Measurements from ENCODE around the gene PRDM15. TPM values are rescaled to one million over a fixed set of nuclear protein-coding genes. Genes with fewer than 3 reads are reported as not detected.

Gene PRDM15
- total RNA-seq, 4 donors from 2014 or later = 6.4 to 88.4 (median 21.1) TPM

- Histone ChIP-seq H3K9me3 (no peaks in the 10 kb centered on the region), H3K4me3 (no peak overlapping the region), H3K27me3 (no peaks in the 10 kb centered on the region), H3K36me3 (peaks cover 0 to 4% (median under 1%) of the 10 kb centered on the region in 4 donors), H3K4me1 (peaks cover 0 to 6% (median 0%) of the 10 kb centered on the region in 4 donors), H3K27ac (no peak overlapping the region)
- 92 to 97% methylated on average over 6 to 17 of the region's 17 CpGs for WGBS, 2 donors (ENCODE audit: low coverage in 1 of 2)
- in situ Hi-C loops (cut with MboI; ENCODE audit: low pct_ligation_motif_present in 1 of 4, low pct_unique_long_range_greater_than_20kb in 1 of 4, low sequenced_read_pairs in 3 of 4) (loop anchor here in 1 of 4 donors (25.0 kb wide), 1 partner anchor 250 kb away; no protein-coding TSS in a partner anchor), intact Hi-C loops (cut with DNase I; ENCODE audit: low total_unique reads) (no loop called here)
- TF ChIP-seq POLR2AphosphoS5 (IDR thresholded peaks at IDR 0.05) (no peak), CTCF (IDR thresholded peaks at IDR 0.05) (no peak), POLR2A (IDR thresholded peaks at IDR 0.05) (no peak), EP300 (IDR thresholded peaks at IDR 0.05; ENCODE audit: low read depth) (no peak)
- no peak for DNase-seq
These were observed 17.2 kb downstream of the PRDM15 start for GRCh38 chr21:41861987-41862386.

DNA sequence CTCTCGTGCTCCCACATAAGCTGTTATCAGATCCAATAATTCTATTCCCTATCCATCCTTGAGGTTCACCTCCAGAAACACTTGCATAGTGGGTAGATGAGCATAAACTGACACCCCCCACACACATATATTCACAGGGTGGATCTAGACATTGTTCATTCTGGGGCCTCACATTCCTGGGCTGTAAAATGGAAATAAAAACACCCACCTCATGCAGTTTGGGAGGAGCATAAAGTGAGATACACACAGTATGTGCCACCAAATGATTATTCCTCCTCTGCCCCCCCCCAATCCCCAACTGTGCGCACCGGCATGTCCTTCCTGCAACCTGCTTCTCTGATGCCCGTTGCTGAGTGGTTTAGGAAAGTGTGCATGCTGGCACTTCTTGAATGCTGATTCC is 17.9 kb downstream of the PRDM15 start:
- in situ Hi-C loops (cut with MboI; ENCODE audit: low pct_ligation_motif_present in 1 of 4, low pct_unique_long_range_greater_than_20kb in 1 of 4, low sequenced_read_pairs in 3 of 4) (loop anchor here in 1 of 4 donors (25.0 kb wide), 1 partner anchor 251 kb away; no protein-coding TSS in a partner anchor), intact Hi-C loops (cut with DNase I; ENCODE audit: low total_unique reads) (no loop called here)
- H3K9me3 ChIP-seq = no peaks in the 10 kb centered on the region
- H3K27me3 ChIP-seq = no peaks in the 10 kb centered on the region
- H3K36me3 ChIP-seq = peaks cover 0 to 8% (median 2%) of the 10 kb centered on the region in 4 donors
- H3K4me3 ChIP-seq = no peak overlapping the region
- 90% methylated on average over 4 of the region's 4 CpGs; no CpG with 5 or more reads in 1 of the 2 donors for WGBS, 2 donors (ENCODE audit: low coverage in 1 of 2)
- peaks cover 0 to 6% (median 0%) of the 10 kb centered on the region in 4 donors for H3K4me1 ChIP-seq
- no peak for TF ChIP-seq POLR2AphosphoS5 (IDR thresholded peaks at IDR 0.05)
- DNase-seq = no peak
- no peak overlapping the region for H3K27ac ChIP-seq

GRCh38 chr21:41859297-41859980 is 19.7 kb downstream of the PRDM15 start:
- Histone ChIP-seq H3K27me3 (no peaks in the 10 kb centered on the region), H3K4me1 (peaks cover 0 to 6% (median 0%) of the 10 kb centered on the region in 4 donors), H3K27ac (no peak overlapping the region), H3K9me3 (no peaks in the 10 kb centered on the region), H3K36me3 (peaks cover 0 to 10% (median 2%) of the 10 kb centered on the region in 4 donors), H3K4me3 (no peak overlapping the region)
- intact Hi-C loops (cut with DNase I; ENCODE audit: low total_unique reads) (no loop called here), in situ Hi-C loops (cut with MboI; ENCODE audit: low pct_ligation_motif_present in 1 of 4, low pct_unique_long_range_greater_than_20kb in 1 of 4, low sequenced_read_pairs in 3 of 4) (loop anchor here in 1 of 4 donors (25.0 kb wide), 1 partner anchor 253 kb away; no protein-coding TSS in a partner anchor)
- no peak for TF ChIP-seq POLR2AphosphoS5 (IDR thresholded peaks at IDR 0.05)
- TF ChIP-seq EP300 (IDR thresholded peaks at IDR 0.05; ENCODE audit: low read depth) = no peak
- no peak for TF ChIP-seq POLR2A (IDR thresholded peaks at IDR 0.05)
- no peak for TF ChIP-seq CTCF (IDR thresholded peaks at IDR 0.05)
- no peak for DNase-seq
- 97% methylated on average over 23 of the region's 23 CpGs; no CpG with 5 or more reads in 1 of the 2 donors for WGBS, 2 donors (ENCODE audit: low coverage in 1 of 2)

DNA sequence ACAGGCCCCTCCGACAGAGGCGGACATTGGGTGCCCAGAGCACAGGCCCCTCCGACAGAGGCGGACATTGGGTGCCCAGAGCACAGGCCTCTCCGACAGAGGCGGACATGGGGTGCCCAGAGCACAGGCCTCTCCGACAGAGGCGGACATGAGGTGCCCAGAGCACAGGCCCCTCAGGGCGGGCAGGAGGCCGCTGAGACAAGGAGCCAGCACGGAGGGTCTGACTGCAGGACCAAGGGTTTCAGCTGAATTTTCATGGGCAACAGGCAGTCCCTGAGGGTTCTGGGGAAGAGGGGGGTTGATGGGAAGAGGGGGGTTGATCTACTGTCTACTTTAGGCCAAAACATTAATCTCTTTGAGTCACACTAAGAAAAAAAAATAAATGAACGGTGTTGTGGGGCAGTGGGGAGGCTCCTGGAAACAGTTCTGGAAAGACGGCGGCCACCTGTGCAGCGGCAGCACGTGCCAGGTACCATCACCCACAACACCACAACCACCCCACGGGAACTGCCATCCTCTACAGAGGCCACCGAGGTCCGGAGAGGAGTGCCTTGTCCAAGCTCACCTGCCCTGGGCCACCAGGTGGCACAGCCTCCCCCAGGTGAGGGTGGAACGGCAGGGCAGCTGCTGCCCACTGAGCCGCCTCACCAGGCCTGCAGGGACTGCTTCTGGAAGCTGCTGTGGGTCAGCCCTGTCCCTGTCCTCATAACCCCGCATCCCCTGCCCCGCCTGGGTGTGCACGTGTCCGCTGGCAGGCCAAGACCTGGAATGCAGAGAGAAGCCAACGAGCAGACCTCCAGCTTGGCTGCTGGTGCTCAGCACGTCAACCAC is 20.5 kb downstream of the PRDM15 start:
- intact Hi-C loops (cut with DNase I; ENCODE audit: low total_unique reads) (loop anchor here (1.0 kb wide), 1 partner anchor 16 kb away; no protein-coding TSS in a partner anchor), in situ Hi-C loops (cut with MboI; ENCODE audit: low pct_ligation_motif_present in 1 of 4, low pct_unique_long_range_greater_than_20kb in 1 of 4, low sequenced_read_pairs in 3 of 4) (loop anchor here in 1 of 4 donors (25.0 kb wide), 1 partner anchor 254 kb away; no protein-coding TSS in a partner anchor)
- Histone ChIP-seq H3K36me3 (peaks cover 0 to 13% (median 2%) of the 10 kb centered on the region in 4 donors), H3K9me3 (no peaks in the 10 kb centered on the region), H3K4me3 (no peak overlapping the region), H3K27ac (no peak overlapping the region), H3K4me1 (peaks cover 0 to 6% (median 0%) of the 10 kb centered on the region in 4 donors), H3K27me3 (no peaks in the 10 kb centered on the region)
- 95% methylated on average over 27 of the region's 27 CpGs; no CpG with 5 or more reads in 1 of the 2 donors for WGBS, 2 donors (ENCODE audit: low coverage in 1 of 2)
- no peak for DNase-seq
- TF ChIP-seq EP300 (IDR thresholded peaks at IDR 0.05; ENCODE audit: low read depth) (no peak), POLR2AphosphoS5 (IDR thresholded peaks at IDR 0.05) (no peak), POLR2A (IDR thresholded peaks at IDR 0.05) (no peak), CTCF (IDR thresholded peaks at IDR 0.05) (no peak)

All from transverse colon (tissue), 4 donors.